Caco-2 (cell line): ENCODE measurements around the gene SFXN2. TPM values are rescaled to one million over a fixed set of nuclear protein-coding genes. Genes with fewer than 3 reads are reported as not detected.

ENCODE experiments used
- BruUV-seq: library from RNA; stranded (reverse); fragments of 400-500 nt; replicated peaks from 2 replicates; lab custom pipeline; 2021; lab: Mats Ljungman, UMichigan
- CTCF ChIA-PET: fragments of 300-600 bp; sonication (Branson Sonifier 250); formaldehyde crosslinking; loops from one replicate; lab custom pipeline; 2022; ENCODE audit warnings: antibody characterized with exemption; lab: Charles Lee
- POLR2A ChIA-PET: fragments of 300-600 bp; sonication (Branson Sonifier 250); formaldehyde crosslinking; loops from one replicate; lab custom pipeline; 2022; ENCODE audit warnings: antibody characterized with exemption; lab: Charles Lee
- DNase-seq, 2 experiments: peaks; one replicate each; pipeline versions ENCODE4 v3.0.0 to v3.0.0-alpha.2; 2020 to 2022
- H3K27me3 ChIP-seq: replicated peaks from 2 replicates; pipeline ENCODE4 v1.6.0; 2011; ENCODE audit warnings: low read length; ENCODE audit not compliant: control insufficient read depth, insufficient read depth
- H3K36me3 ChIP-seq: 2 replicates; pipeline ENCODE4 v1.5.1; 2011; ENCODE audit warnings: low read length; ENCODE audit not compliant: control insufficient read depth, insufficient read depth
- H3K4me1 ChIP-seq: fragments of 250-450 bp; sonication (Bioruptor Pico); 2 replicates; pipeline ENCODE4 v1.5.1; 2020; ENCODE audit warnings: mild to moderate bottlenecking
- H3K4me3 ChIP-seq: 2 replicates; pipeline ENCODE4 v1.5.1; 2011; ENCODE audit warnings: low read depth, mild to moderate bottlenecking, control low read depth, low read length
- H3K9me3 ChIP-seq: fragments of 250-450 bp; sonication (Bioruptor Pico); 2 replicates; pipeline ENCODE4 v1.5.1; 2020; ENCODE audit warnings: mild to moderate bottlenecking, moderate library complexity
- H3K27ac Mint-ChIP-seq: one replicate; pipeline ENCODE4 v1.8.0; 2022; ENCODE audit warnings: mixed read lengths; ENCODE audit not compliant: unreplicated experiment
- H3K27me3 Mint-ChIP-seq: one replicate; pipeline ENCODE4 v1.8.0; 2022; ENCODE audit warnings: mixed read lengths; ENCODE audit not compliant: insufficient read depth, unreplicated experiment
- H3K36me3 Mint-ChIP-seq: one replicate; pipeline ENCODE4 v1.8.0; 2022; ENCODE audit warnings: mild to moderate bottlenecking, mixed read lengths; ENCODE audit not compliant: insufficient read depth, unreplicated experiment
- H3K4me1 Mint-ChIP-seq: one replicate; pipeline ENCODE4 v1.8.0; 2022; ENCODE audit warnings: low read depth, mixed read lengths; ENCODE audit not compliant: unreplicated experiment
- H3K4me3 Mint-ChIP-seq: one replicate; pipeline ENCODE4 v1.8.0; 2022; ENCODE audit warnings: mild to moderate bottlenecking, moderate library complexity, mixed read lengths; ENCODE audit not compliant: unreplicated experiment
- H3K9me3 Mint-ChIP-seq: one replicate; pipeline ENCODE4 v1.8.0; 2022; ENCODE audit warnings: mixed read lengths; ENCODE audit not compliant: unreplicated experiment
- intact Hi-C: fragments of 100-400 bp; cut with micrococcal nuclease; formaldehyde crosslinking; loops from one replicate; pipeline ENCODE4 v1.10.0; 2022; ENCODE audit not compliant: unreplicated experiment
- total RNA-seq: library from RNA; stranded (reverse); gene quantifications from 2 replicates; pipeline ENCODE4 v1.2.3, GENCODE V29; 2022
- TF ChIP-seq, protein P1 (sequence below), 2 experiments: fragments of 200-600 bp in 1 of 2; IDR thresholded peaks; 1 replicate in 1 of 2; 2 replicates in 1 of 2; pipeline versions ENCODE4 v1.5.1 to v1.8.0; 2011 to 2022; ENCODE audit warnings: antibody characterized with exemption in 1 of 2, control low read depth in 1 of 2, inconsistent platforms in 1 of 2, low read depth in 1 of 2, low read length in 1 of 2, mild to moderate bottlenecking in 1 of 2, moderate library complexity in 1 of 2; ENCODE audit not compliant: insufficient read depth in 1 of 2, severe bottlenecking in 1 of 2, unreplicated experiment in 1 of 2

Gene SFXN2
- total RNA-seq, 1 experiment from 2014 or later = 40.0 TPM

DNA sequence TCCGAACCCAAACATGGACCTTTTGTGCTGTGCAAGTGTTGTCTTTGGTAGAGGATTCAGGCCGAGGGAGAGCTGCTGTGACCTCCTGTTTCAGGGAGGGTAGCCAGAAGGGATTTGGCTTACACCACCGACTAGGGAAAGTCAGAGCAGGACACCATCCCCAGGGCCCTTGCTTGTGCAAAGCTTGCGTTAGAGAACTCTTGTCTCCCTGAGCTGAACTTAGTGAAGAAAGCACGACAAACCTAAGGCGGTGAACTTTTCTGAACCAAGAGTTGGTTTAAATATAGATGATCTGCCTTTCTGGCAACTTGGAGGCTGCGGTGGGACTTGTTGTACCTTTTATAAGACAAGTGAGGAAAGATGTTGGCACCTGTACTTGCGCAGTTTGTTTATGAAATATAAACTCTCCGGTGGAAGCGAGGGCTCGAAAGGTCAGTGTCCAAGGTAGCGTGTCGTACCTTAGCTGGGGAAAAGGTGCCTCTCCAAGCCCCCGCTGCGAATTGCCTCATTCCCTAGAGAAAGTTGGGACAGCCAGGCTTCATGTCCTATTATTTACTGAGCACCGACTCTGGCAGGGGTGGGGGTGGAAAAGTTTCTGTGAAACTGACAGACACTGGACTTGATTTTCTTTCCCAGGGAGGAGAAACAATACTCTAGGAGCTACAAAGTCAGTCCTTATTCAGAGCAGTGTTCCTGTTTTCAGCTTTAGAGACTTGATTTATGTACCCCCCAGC lies 60.9 kb downstream of the SFXN2 start:
- BruUV-seq = no TSS peak
- Mint-ChIP-seq H3K4me3 (peak overlapping the region; percentile 62), H3K27ac (peak overlapping the region; percentile 90), H3K9me3 (no peaks in the 10 kb centered on the region), H3K4me1 (peaks cover 45% of the 10 kb centered on the region), H3K36me3 (peaks cover 7% of the 10 kb centered on the region), H3K27me3 (no peaks in the 10 kb centered on the region)
- ChIA-PET CTCF (interaction anchor here (0.7 to 3.0 kb wide), 2 partner anchors 22 to 554 kb away, joined by 5 to 20 read pairs; no protein-coding TSS in a partner anchor), POLR2A (no interaction called here)
- Histone ChIP-seq H3K4me1 (peaks cover 52% of the 10 kb centered on the region), H3K9me3 (no peaks in the 10 kb centered on the region), H3K4me3 (no peak overlapping the region), H3K36me3 (no peaks in the 10 kb centered on the region), H3K27me3 (no peaks in the 10 kb centered on the region)
- no peak for DNase-seq
- intact Hi-C loops = no loop called here
- TF ChIP-seq, protein P1, sequence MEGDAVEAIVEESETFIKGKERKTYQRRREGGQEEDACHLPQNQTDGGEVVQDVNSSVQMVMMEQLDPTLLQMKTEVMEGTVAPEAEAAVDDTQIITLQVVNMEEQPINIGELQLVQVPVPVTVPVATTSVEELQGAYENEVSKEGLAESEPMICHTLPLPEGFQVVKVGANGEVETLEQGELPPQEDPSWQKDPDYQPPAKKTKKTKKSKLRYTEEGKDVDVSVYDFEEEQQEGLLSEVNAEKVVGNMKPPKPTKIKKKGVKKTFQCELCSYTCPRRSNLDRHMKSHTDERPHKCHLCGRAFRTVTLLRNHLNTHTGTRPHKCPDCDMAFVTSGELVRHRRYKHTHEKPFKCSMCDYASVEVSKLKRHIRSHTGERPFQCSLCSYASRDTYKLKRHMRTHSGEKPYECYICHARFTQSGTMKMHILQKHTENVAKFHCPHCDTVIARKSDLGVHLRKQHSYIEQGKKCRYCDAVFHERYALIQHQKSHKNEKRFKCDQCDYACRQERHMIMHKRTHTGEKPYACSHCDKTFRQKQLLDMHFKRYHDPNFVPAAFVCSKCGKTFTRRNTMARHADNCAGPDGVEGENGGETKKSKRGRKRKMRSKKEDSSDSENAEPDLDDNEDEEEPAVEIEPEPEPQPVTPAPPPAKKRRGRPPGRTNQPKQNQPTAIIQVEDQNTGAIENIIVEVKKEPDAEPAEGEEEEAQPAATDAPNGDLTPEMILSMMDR (IDR thresholded peaks at IDR 0.05; ENCODE audit: insufficient read depth in 1 of 2, low read depth in 1 of 2, low read length in 1 of 2, severe bottlenecking in 1 of 2, unreplicated experiment in 1 of 2) = no peak

DNA sequence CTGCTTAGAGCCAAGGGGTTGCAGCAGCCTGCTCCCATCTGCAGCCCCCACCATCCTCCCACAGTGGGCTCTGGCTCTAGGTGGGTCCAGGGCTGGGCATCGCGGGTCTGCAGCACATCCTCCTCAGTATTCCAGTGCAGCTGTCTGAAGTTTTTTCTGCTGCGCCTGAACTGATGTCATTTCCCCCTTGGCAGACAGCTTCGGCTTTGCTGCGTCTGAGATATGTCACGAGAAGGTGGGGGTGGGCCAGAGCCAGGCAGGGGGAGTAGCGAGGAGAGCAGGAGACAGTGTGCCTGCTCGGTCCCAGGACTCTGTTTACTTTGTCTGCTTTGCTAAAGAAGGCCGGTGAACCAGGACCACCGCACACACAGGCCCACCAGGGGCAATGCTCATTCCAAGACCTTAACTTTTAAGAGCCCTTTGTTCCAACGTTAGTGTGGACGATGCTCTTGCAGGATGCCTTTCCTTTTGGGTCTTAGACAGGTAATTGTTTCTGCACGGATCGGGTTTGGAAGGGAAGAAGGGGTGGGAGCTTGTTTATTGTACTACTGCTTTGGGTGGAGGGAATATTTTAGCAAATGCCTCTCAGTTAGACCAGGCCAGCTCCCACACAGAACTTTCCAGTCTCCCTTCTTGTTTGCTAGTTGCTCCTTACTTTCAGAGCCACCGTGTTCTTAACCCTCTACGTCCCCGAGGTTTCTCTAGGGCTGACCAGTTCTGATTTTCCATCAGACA lies 61.7 kb downstream of the SFXN2 start:
- TF ChIP-seq, protein P1 (IDR thresholded peaks at IDR 0.05; ENCODE audit: insufficient read depth in 1 of 2, low read depth in 1 of 2, low read length in 1 of 2, severe bottlenecking in 1 of 2, unreplicated experiment in 1 of 2) = no peak
- no TSS peak for BruUV-seq
- H3K4me3 ChIP-seq = no peak overlapping the region
- no peaks in the 10 kb centered on the region for H3K36me3 ChIP-seq
- Mint-ChIP-seq H3K4me1 (peaks cover 43% of the 10 kb centered on the region), H3K9me3 (no peaks in the 10 kb centered on the region), H3K27me3 (no peaks in the 10 kb centered on the region), H3K27ac (peak overlapping the region; percentile 90), H3K4me3 (peak overlapping the region; percentile 62), H3K36me3 (peaks cover 7% of the 10 kb centered on the region)
- H3K4me1 ChIP-seq = peaks cover 51% of the 10 kb centered on the region
- intact Hi-C loops = loop anchor here (2.0 kb wide), 2 partner anchors 13 to 39 kb away; no protein-coding TSS in a partner anchor
- no peaks in the 10 kb centered on the region for H3K9me3 ChIP-seq
- ChIA-PET POLR2A (no interaction called here), CTCF (interaction anchor here (1.2 to 3.0 kb wide), 3 partner anchors 11 to 59 kb away, joined by 3 to 20 read pairs (median 6); no protein-coding TSS in a partner anchor)
- no peaks in the 10 kb centered on the region for H3K27me3 ChIP-seq
- DNase-seq = peak in 1 of 2 experiments; percentile 45

DNA sequence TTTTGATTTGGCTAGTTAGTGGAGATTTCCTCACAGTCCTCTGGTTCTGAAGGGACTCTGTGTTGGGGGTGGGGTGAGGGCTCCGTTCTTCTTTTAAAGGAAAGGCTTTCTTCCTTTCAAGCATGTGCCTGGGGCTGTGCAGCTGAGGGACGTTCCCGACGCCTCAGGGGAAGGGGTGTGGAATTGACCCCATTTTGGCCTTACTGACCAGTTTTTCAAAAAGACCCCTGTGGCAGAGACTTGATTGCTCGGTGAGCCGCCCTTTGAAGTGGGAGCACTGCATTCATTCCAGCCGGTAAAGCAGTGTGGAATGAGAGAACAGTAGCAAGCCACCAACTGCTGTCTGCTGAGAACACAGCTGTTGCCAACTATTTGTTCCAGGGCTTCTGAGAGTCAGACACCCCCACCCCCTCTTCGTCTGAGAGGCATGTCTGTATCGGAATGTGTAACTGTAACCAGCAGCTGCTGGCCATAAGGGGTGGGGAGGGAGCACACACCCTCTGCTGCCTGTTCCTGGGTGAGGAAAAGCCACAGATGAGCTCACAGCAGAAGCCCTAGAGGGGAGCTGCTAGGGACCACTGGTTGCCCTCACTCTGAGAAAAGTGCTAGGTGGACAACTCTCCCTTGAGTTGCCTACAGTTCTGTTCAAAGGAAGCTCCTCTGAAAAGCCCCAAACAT lies 62.5 kb downstream of the SFXN2 start:
- TF ChIP-seq, protein P1 (IDR thresholded peaks at IDR 0.05; ENCODE audit: insufficient read depth in 1 of 2, low read depth in 1 of 2, low read length in 1 of 2, severe bottlenecking in 1 of 2, unreplicated experiment in 1 of 2) = no peak
- ChIA-PET POLR2A (interaction anchor here (0.7 to 1.1 kb wide), 3 partner anchors 12 to 63 kb away, joined by 3 to 8 read pairs (median 6); partner anchors contain the start of genes ARL3 and SFXN2), CTCF (interaction anchor here (0.6 to 3.0 kb wide), 6 partner anchors 12 to 140 kb away, joined by 3 to 20 read pairs (median 5); no protein-coding TSS in a partner anchor)
- Histone ChIP-seq H3K27me3 (no peaks in the 10 kb centered on the region), H3K4me1 (peaks cover 54% of the 10 kb centered on the region), H3K36me3 (no peaks in the 10 kb centered on the region), H3K9me3 (no peaks in the 10 kb centered on the region), H3K4me3 (no peak overlapping the region)
- no peaks in the 10 kb centered on the region for H3K27me3 Mint-ChIP-seq
- BruUV-seq = no TSS peak
- intact Hi-C loops = loop anchor here (1.0 to 2.0 kb wide), 3 partner anchors 14 to 38 kb away; no protein-coding TSS in a partner anchor
- peak overlapping the region; percentile 62 for H3K4me3 Mint-ChIP-seq
- no peaks in the 10 kb centered on the region for H3K9me3 Mint-ChIP-seq
- peaks cover 7% of the 10 kb centered on the region for H3K36me3 Mint-ChIP-seq
- peak; percentile 82 to 89 for DNase-seq
- peak overlapping the region; percentile 90 for H3K27ac Mint-ChIP-seq
- peaks cover 43% of the 10 kb centered on the region for H3K4me1 Mint-ChIP-seq
